Suprapubic skin (tissue), 3 donors: ENCODE data around the gene DNAH8.

Experiments
- EP300 ChIP-seq: sonication (generic); formaldehyde crosslinking; IDR thresholded peaks from one replicate; pipeline ENCODE4 v1.6.1; 2017; ENCODE audit warnings: antibody characterized with exemption
- POLR2A ChIP-seq, 2 donors: fragments of 450-650 bp; IDR thresholded peaks; one replicate each; pipeline ENCODE4 v1.6.1; 2017; ENCODE audit warnings: antibody characterized with exemption in 2 of 2, mild to moderate bottlenecking in 2 of 2, moderate library complexity in 2 of 2
- TF ChIP-seq, protein P1 (sequence below), 2 donors: fragments of 200-600 bp in 1 of 2; fragments of 450-650 bp in 1 of 2; sonication (generic) in 1 of 2; IDR thresholded peaks; one replicate each; pipeline ENCODE4 v1.5.1; 2016 to 2019; ENCODE audit warnings: antibody characterized with exemption in 2 of 2, mild to moderate bottlenecking in 1 of 2, moderate library complexity in 1 of 2

DNA sequence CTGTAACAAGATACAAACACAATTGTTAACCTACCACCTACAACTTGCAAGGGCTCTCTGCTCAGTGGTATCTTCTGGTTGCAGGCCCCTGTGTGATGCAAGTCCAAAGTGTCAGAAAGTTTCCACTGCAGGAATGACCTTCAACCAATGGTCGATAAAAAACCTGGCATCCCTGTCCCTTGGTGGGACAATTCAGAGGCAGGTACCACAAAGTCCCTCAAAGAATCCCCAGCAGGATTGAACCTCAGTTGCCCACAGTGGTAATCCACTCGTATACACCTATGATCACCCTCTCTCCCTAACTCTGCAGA lies 28.1 kb upstream of the DNAH8 start:
- TF ChIP-seq, protein P1, sequence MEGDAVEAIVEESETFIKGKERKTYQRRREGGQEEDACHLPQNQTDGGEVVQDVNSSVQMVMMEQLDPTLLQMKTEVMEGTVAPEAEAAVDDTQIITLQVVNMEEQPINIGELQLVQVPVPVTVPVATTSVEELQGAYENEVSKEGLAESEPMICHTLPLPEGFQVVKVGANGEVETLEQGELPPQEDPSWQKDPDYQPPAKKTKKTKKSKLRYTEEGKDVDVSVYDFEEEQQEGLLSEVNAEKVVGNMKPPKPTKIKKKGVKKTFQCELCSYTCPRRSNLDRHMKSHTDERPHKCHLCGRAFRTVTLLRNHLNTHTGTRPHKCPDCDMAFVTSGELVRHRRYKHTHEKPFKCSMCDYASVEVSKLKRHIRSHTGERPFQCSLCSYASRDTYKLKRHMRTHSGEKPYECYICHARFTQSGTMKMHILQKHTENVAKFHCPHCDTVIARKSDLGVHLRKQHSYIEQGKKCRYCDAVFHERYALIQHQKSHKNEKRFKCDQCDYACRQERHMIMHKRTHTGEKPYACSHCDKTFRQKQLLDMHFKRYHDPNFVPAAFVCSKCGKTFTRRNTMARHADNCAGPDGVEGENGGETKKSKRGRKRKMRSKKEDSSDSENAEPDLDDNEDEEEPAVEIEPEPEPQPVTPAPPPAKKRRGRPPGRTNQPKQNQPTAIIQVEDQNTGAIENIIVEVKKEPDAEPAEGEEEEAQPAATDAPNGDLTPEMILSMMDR (IDR thresholded peaks at IDR 0.05), result no peak
- no peak for TF ChIP-seq POLR2A (IDR thresholded peaks at IDR 0.05)
- no peak for TF ChIP-seq EP300
